Activated CD4-positive, CD25-positive, alpha-beta regulatory T cell treated with anti-CD3 and anti-CD28 coated beads, Interleukin-2, amount 50 U/mL, for 24 hours (primary cell): ENCODE data around the gene FSD1.

Source experiments
- ATAC-seq, 2 donors: fragments of 150-1000 bp; cut with Tn5 transposase; one replicate each; pipeline ENCODE4 v1.10.0; 2021; ENCODE audit warnings: mild to moderate bottlenecking in 1 of 2, moderate library complexity in 1 of 2

FSD1 gene

DNA sequence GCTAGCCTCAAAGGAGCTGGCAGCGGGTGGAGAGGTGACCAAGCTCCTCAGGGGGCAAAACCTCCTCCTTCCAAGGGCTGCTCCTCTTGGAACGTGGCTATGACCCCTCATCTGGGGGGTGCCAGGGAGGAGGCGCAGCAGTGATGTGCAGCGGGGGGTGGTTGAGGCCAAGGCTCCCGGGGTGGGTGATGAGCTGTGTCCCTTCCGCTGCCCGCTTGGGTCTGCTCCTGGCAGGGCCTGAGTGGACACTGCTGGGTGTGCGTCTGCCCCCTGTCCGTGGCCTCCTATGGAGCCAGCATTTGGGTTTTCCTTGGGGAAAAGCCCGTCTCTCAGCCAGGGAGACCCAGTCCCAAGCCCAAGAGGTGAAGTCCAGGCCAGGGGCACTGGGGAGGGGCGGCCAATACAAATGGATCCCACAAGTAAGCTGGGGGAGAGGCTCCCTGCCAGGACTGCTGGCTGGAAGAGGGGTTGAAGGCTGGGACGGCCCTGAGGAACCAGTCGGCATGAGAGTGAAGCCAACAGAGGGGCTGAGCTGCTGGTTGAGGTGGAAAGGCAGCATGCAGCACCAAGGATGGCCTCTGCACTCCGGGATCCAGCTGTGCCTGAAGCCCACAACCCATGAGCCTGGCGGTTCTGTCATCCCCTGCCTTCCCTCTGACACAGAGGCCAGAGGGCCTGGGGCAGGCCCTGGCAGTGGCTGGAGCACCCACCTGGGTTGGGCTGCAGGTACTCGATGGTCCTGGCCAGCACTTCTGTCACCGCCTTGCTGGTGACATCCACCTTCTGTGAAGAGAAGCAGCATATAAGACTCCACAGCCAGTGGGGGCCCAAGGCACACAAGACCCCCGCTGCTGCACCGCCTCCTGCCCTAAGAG is 61.6 kb downstream of the FSD1 start:
- ATAC-seq = no peak

DNA sequence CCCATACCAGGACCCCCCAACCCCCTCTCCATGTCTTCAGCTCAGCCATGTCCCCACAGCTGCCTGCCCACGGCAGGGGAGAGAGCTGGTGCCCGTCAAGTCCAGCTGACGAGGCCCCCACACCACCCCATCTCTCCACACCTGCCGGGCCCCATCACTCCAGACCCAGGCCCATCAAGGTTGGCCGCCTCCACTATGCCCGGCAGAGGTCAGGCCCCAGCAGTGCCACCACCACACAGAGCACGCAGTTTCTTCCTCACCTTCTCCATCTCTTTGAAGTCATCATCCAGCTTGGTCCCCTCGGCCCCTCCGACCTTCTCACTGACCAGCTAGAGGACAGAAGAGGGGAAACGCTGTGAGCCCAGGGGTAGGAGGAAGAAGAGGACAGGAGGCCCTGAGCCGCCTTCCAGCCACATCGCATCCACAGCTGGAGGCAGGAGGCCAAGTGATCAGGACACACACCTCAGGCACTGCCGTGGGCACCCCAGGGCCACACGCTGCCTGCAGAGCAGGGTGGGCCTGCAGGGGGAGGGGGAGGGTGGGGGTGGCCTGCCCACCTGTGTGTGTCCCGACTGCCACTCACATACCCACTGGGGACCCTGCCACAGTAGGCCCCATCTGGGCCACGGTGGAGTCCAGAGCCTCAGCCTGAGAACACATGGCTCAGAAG is 62.4 kb downstream of the FSD1 start:
- no peak for ATAC-seq

DNA sequence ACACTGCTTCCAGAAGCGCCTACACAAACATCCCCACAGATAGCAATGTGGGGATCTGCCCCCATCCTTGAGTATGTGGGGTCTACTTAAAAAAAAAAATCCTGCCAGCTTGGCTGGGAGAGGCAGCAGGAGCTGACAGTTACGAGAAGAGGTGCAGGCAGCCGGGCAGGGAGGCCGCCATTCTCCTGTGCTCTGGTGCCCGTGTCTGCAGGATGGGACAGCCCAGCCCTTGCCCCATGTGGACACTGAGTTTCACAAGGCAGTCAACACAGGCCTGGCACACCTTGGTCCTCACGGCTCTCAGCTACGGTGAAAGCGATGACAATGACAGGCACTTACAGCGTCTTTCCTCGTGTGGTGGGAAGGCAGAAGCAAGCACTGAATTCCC is 62.9 kb downstream of the FSD1 start:
- no peak for ATAC-seq

DNA sequence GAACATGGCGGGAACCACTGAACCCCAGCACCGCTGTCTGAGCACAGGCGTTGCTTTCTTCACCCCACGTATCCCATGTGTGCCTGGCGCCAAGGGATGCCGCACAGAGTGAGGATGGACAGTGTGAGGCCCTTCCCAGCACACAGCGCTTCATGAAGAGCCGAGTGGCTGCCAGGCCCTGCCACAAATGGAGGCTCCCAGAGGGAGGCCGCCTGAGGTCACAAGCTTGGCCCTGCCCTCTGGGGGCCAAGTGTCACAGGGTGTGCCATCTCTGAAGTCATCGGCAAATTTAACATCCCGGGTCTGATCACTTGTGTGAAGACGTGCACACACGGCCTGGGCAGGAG is 63.4 kb downstream of the FSD1 start:
- no peak for ATAC-seq

DNA sequence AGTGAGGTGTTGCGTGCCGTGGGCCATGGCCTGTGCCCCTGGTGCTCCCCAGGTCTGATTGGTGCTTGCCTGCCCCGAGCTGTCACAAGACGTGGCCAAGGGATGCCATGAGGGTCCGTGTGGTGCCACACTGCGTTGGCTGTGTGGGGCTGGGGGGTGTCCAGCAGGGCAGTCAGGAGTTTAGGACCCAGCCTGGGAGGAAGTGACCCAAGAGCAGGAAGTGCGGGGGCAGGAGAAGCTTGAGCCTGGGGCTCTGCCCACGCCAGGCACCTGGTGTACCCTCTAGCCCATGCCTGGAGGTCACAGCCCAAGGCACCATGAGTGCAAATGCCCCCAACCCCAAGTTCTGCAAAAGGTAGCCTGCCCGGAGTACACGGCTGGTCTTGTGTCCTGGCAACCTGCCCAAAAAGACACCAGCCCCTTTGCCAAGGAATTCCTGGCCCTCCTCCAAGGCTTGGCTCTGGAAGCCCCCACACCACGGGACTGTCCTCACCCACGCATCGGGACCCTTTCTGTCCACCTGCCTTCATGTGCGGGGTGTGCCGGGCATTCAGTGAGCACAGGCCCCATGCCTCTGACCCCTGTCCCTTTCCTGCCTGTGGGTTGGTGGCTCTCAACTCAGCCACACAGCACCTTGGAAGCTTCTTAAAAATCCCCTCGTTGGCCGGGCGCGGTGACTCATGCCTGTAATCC is 63.9 kb downstream of the FSD1 start:
- no peak for ATAC-seq

DNA sequence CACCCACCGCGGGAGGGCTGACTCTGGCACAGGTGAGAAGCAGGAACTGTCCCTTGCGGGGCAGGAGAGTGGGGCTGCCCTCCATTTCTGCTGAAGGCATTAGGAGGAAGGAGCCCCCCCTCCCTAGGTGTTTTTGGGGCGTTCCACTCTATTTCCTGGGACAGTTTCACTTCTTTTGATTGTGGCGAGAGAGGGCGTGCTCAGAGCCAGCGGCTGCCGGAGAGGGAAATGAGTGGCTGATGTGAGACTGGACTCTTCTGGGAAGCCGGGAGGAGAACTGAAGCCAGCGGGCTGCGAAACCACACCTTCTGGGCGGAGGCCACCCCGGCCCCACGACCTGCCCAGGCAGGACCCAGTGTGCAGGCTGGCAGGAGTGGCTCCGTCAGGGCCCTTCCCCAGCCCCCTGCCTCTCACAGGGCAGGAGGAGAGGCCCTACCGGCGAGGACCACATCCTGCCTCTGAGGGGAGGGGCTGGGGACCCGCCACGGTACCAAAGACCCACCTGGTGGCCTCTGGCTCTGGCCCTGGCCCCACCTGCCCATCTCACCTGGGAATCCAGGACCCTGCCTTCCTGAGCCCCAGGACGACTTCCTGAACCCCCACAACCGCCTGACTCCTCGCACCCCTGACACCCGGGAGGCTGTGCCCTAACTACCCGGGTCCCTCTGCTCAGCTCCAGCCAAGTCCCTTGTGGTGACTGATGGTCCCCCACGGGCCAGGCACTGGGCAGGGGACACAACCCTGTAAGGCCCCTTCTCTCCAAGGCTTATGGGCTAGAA is 64.9 kb downstream of the FSD1 start:
- ATAC-seq = peak; percentile 55 to 64

DNA sequence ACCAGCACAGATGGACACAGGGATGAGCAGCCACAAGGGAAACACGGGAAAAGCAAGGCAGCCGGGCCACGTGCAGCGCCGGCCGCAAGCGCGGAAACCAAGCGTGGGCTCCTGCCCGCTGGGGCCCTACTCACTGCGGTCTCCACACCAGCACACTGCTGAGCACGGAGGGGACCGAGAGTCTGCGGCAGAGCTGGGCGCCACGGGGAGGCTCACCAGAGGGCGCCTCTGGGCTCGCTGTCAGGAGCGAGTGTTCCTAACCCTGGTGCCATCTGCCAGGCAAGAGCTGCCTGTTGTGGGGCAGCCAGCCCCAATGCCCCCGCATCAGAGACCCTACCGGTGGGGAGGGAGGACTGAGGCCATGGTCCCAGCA is 65.5 kb downstream of the FSD1 start:
- ATAC-seq = peak; percentile 88

DNA sequence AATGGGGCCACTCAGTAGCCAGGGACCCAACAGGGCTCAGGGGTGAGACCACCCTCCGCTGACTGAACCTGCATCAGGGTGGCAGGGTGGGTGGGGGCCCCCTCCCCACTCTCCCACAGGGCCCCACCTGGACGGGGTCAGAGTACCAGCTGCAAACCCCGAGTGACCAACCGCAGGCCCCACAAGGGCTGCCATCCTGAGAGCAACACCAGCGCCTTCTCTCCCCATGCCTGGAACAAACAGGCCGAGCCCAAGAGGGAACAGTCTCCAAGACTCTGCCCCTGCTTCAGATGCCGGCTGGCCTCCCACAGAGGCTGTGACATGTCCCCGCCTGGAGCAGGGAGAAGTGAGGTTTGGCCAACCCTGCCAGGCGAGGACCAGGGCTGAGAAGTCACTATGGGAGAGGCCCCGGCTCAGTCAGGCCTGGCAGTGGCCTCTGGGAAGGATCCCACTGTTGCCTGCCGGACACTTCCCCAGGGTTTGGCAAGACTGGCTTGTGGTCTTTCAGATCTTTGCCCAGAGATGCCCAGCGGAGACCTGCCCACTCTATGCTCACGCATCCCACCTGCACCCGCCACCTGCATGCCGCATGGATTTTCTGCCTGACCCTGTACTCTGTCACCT is 66.1 kb downstream of the FSD1 start:
- no peak for ATAC-seq

DNA sequence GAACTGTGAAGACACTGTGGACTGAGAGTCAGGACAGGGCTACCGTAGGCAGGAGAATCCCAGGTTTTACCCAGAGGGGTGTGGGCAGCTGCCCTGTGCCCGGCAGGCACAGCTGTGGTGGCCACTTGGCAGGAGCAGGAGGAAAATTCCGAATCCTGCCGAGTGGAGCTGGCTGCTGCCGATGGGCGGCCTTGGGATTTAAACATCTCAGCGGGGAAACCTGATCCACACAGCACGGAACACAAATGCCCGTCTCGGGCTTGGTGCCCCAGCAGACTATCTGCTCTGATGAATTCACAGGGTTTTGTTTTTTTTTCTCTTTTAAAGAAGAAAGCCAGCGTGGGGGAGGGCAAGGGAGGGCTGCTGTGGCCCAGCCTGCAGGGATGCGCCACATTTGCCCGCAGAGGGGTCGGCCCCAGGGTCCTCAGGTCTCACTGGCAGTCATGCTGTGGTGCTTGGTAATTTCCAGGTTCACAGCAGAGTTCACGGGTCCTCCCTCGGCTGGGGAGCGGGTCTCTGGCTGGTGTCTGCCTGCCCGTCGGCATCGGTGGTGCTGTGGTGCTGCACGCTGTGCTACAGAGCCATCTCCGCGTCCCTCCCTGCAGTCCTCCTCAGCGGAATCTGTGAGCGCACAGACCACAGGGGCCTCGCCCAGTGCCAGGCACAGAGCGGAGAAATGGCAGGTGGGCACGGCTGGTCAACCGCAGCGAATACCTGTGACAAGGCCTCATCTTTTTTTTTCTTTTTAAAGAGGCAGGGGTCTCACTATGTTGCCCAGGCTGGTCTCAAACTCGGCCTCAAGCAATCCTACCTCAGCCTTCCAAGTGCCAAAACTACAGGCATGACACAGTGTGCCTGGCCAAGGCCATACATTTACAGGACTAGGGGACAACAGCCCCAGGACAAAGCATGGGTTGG is 67.1 kb downstream of the FSD1 start:
- ATAC-seq = no peak

DNA sequence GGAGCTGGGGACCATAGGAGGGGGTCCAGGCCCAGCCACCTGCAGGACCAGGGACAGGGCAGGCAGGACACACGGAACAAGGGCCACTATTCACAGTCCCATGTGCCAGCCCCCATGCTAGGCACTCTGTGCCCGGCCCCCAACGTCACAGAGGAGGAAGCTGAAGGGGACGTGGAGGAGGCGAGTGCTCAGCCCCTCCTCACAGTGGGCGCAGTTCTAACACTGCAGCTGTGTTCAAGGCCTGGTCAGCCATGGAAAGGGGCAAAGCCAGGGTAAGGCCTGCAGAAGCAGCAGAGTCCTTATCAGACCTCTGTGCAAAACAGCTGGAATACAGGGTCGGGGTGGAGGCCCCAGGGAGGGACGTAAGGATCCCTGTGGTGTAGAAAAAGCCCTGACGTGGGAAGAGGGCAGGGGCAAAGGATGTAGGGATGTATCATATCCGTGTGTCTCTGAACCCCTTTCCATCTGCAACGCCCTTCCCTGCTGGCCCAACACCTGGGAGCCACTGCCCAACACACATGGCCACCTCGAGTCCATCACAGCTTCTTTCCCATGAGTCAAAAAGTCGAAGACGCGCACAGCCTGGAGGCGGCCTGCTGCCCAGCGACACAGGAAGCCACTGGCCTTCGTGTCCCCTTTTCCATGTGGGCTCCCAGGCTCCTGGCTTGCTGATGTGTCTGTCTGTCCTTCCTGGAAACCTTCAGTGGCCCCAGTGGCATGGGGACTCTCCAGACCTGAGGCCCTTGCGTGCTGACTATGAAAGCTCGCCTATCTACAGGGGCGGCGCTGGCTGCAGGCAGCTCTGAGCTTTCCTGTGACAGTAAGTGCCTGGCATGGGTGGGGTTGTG is 68.0 kb downstream of the FSD1 start:
- ATAC-seq = no peak

DNA sequence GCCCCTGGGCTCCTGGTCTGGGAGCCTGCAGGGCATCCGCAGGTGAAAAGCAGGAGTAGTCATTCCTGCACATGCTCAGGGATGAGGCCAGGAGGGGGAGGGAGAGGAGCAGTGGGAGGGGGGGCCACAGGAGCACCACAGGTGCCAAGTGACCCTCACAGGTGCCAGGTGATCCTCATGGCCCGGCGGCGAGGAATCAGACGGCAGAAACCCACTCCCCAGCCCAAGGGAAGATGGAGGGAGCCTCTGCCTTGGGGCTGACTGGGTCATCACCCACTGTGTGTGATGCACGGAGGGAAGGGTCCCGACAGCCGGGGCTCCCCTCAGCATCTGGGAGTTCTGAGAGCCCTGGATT is 68.6 kb downstream of the FSD1 start:
- ATAC-seq = no peak
